Stimulated activated CD4-positive, alpha-beta T cell treated with anti-CD3 and anti-CD28 coated beads, TNF-alpha, amount 100 ng/mL, for 1 hour (primary cell): ENCODE results near the gene SLX4IP.
"Not testable (repeated sequence)": the region's sequence is repeated elsewhere in the genome, so short reads cannot be mapped to it uniquely, and the experiment has no call there.

ENCODE experiments used
- DNase-seq, 3 donors: peaks; one replicate each; pipeline ENCODE4 v3.0.0-alpha.2; 2020; ENCODE audit warnings: low read depth in 3 of 3, low spot score in 1 of 3

Gene SLX4IP

DNA sequence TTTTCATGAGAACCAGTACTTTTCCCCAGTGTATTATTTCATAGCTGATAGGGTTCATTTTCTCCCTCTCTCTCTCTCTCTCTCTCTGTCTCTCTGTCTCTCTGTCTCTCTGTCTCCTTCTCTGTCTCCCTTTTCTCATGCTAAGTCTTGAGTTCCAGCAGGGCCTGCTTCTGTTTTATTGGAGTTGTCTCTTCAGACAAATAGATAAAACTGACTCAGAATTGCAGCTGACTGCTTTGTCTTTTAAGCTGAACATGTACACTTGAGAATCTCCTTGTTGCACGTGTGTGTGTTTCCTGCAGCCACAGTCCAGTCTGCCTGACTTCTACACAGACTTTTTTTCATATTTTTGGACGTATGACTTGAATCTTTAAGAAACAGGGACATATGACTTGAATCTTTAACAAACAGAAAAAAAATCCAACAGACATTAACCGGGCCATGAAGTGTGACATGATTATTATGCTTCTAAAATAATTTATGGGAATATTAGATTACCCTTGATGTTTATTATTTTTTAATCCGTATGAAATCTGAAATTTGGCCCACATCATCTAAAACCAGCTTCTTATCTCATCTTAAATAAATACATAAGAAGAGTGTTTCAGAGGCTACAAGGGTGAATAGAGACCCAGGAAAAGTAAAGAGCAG lies 167.2 kb downstream of the SLX4IP start:
- DNase-seq, result no peak

DNA sequence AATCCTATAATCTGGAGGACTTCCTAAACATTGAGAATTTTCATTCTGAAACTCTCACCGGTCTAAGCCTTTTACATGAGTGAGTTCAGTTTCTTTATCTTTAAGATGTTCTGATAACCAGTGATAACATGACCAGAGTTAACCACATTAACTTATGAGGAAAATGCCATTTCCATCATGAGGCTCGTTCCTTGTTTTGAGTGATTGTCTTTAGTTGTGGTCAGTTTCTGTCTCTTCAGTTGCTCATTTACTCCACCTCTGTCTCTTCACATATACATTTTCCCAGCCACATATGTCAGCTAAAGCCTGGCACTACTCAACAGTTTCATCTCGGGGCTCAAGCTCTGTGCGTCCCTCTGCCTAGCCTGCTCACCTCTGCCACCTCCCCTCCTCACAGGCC lies 168.3 kb downstream of the SLX4IP start:
- no peak for DNase-seq

GRCh38 chr20:10603971-10604864 lies 169.1 kb downstream of the SLX4IP start:
- no peak for DNase-seq

GRCh38 chr20:10604865-10605440 lies 169.8 kb downstream of the SLX4IP start:
- no peak for DNase-seq

- no peak for DNase-seq
Measured at GRCh38 chr20:10605547-10606195, 170.6 kb downstream of the SLX4IP start.

GRCh38 chr20:10609276-10609675 lies 174.2 kb downstream of the SLX4IP start:
- no peak for DNase-seq

DNA sequence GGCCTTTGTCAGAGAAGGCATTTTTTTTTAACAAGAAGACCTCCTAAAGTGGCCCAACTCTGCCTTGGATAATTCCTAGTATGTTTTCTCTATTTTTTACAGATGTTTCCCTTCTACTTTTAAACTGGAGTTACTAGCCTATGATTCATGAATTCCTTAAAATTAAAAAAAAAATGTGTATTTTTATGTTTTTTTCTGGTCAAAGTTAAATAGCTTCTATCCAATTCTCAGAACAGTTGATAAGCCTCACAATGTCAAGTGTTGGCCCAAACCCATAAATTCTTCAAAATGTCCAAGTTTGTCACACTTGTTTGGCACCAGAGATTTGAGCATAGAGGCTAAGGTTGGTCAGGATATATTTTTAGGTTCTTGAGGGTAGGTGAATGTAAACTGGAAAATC lies 174.7 kb downstream of the SLX4IP start:
- no peak for DNase-seq

- DNase-seq, result no peak
Measured at GRCh38 chr20:10610251-10610650, 175.1 kb downstream of the SLX4IP start.

- no peak for DNase-seq
Measured at GRCh38 chr20:10611357-10611756, 176.3 kb downstream of the SLX4IP start.

DNA sequence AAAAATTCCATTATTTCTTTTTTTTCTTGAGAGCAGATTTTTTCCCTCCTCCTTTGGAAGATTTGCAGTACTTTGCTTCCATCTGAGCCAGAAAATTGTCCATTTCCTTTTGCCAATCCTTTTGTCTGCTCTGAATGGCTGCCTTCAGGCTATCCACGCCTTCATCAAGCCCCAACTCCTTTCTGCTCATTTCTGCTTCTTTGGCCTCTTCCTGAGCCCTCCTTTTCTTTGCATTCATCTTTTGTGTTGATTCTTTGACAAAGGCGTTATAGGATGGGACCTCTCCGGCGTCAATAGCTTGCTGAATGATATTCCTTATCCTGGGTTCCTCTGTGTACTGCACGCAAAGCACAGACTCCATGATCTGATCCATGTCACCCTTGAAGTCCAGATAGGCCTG lies 178.3 kb downstream of the SLX4IP start:
- not testable (repeated sequence) for DNase-seq

DNA sequence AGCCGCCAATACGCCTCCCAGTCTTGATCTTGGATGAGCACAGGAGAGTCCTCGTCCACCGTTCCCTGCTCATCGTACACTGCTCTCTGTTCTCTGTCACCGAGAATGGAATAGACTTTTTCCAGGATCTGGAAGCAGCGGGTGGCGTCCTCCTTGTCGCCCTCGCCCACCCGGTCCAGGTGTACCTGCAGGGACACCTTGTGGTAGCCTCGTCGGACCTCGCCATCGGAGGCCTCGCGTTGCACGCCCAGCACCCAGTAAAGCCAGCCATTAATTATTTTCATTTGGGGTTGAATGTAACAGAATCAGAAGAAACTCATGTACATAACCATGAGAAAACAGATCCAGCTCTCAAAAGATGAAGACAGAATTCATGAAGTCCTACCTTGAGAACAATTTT lies 178.8 kb downstream of the SLX4IP start:
- no peak for DNase-seq

GRCh38 chr20:10616212-10616611 lies 181.1 kb downstream of the SLX4IP start:
- no peak for DNase-seq

GRCh38 chr20:10617549-10618133 lies 182.5 kb downstream of the SLX4IP start:
- not testable (repeated sequence) for DNase-seq

GRCh38 chr20:10618611-10619245 lies 183.6 kb downstream of the SLX4IP start:
- DNase-seq, result no peak

- no peak for DNase-seq
Measured at GRCh38 chr20:10619427-10619826, 184.3 kb downstream of the SLX4IP start.

GRCh38 chr20:10621149-10621548 lies 186.0 kb downstream of the SLX4IP start:
- no peak for DNase-seq

DNA sequence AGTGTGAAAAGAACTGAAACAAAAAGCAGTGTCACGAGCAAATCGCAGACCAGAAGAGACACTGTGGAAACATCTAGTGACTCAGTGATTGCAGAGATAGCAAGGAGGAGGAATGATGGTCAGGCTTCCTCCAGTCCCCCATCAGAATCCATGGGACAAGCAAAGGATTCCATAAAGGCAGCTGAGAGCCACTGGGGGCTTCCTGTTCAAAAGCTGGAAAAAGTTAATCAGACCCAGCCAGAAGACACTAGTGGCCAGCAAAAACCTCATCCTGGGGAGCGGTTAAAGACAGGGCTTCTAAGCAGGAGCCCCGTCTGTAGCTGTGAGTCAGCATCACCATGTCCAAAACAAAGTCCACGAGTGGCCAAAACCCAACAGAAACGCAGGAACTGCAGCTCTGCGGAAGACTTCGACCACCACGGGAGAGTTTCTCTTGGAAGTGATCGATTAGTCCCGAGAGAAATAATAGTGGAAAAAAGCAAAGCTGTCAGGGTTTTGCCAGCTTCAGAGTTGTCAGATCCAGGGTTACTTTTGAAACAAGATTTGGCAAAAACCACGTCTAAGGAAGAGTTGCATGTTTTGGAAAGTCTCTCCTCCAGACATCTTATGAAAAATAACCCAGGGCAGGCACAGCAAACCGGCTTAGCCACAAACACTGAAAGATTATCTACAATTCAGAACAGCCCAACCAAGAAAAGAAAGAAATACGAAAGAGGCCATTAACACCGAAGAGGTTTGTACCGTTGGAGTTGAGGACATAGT lies 187.7 kb downstream of the SLX4IP start:
- DNase-seq, result no peak

DNA sequence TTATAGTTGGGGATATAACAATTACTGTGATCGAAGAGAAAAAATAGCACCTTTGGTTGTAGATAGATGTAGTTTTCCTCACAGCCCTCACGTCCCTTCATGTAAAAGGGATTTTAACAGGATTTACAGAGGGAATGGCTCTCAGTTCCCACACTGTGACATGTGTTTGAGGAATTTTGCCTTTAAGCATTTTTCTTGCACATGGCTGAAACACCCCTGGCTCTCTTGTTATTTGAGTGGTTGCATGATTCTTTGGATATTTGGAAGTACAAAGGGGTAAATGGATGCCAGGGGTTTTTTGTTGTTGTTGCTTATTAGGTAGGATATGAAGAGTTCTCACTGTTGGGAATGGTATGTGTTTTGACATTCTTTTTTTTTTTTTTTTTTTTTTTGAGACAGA lies 190.5 kb downstream of the SLX4IP start:
- DNase-seq, result no peak

- DNase-seq, result no peak
Measured at GRCh38 chr20:10626896-10627295, 191.8 kb downstream of the SLX4IP start.
